PC-9 (cell line): ENCODE results near the gene MAN1A1.

ENCODE experiments used
- EZH2 ChIP-seq: fragments of 200-600 bp; sonication (generic); IDR thresholded peaks from 2 replicates; pipeline ENCODE4 v1.8.0; 2017; ENCODE audit warnings: antibody characterized with exemption, low read depth
- TF ChIP-seq, protein P1 (sequence below): fragments of 200-600 bp; sonication (generic); conservative IDR thresholded peaks from 2 replicates; pipeline ENCODE4 v1.6.1; 2017; ENCODE audit warnings: mixed run types, antibody characterized with exemption, mild to moderate bottlenecking, moderate library complexity

GRCh38 chr6:119259027-119259426, 90.5 kb downstream of the MAN1A1 start:
- no peak for TF ChIP-seq EZH2
- TF ChIP-seq, protein P1, sequence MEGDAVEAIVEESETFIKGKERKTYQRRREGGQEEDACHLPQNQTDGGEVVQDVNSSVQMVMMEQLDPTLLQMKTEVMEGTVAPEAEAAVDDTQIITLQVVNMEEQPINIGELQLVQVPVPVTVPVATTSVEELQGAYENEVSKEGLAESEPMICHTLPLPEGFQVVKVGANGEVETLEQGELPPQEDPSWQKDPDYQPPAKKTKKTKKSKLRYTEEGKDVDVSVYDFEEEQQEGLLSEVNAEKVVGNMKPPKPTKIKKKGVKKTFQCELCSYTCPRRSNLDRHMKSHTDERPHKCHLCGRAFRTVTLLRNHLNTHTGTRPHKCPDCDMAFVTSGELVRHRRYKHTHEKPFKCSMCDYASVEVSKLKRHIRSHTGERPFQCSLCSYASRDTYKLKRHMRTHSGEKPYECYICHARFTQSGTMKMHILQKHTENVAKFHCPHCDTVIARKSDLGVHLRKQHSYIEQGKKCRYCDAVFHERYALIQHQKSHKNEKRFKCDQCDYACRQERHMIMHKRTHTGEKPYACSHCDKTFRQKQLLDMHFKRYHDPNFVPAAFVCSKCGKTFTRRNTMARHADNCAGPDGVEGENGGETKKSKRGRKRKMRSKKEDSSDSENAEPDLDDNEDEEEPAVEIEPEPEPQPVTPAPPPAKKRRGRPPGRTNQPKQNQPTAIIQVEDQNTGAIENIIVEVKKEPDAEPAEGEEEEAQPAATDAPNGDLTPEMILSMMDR: no peak
